Osteoblast (primary cell): ENCODE results near the gene GTPBP1. TPM values are rescaled to one million over a fixed set of nuclear protein-coding genes. Genes with fewer than 3 reads are reported as not detected.

Experiments used
- DNase-seq: peaks from one replicate; pipeline ENCODE4 v3.0.0; 2011; ENCODE audit warnings: low spot score, mixed read lengths; ENCODE audit not compliant: insufficient read length; ENCODE audit errors: missing footprints
- H2AFZ ChIP-seq: 2 replicates; pipeline ENCODE4 v1.6.0; 2011; ENCODE audit warnings: mild to moderate bottlenecking, low read length
- H3K27ac ChIP-seq: 2 replicates; pipeline ENCODE4 v1.5.1; 2011; ENCODE audit warnings: mild to moderate bottlenecking, low read depth, low read length, moderate library complexity
- H3K27me3 ChIP-seq: 2 replicates; pipeline ENCODE4 v1.6.0; 2012; ENCODE audit warnings: mild to moderate bottlenecking, control low read depth, inconsistent platforms, low read length, moderate library complexity; ENCODE audit not compliant: insufficient read depth
- H3K36me3 ChIP-seq: 2 replicates; pipeline ENCODE4 v1.5.1; 2011; ENCODE audit warnings: mild to moderate bottlenecking, low read length, control low read depth, moderate library complexity; ENCODE audit not compliant: insufficient read depth
- H3K4me1 ChIP-seq: 2 replicates; pipeline ENCODE4 v1.5.1; 2011; ENCODE audit warnings: mild to moderate bottlenecking, low read length, control low read depth, moderate library complexity; ENCODE audit not compliant: insufficient read depth
- H3K4me2 ChIP-seq: 2 replicates; pipeline ENCODE4 v1.6.0; 2011; ENCODE audit warnings: mild to moderate bottlenecking, low read length; ENCODE audit not compliant: insufficient read depth
- H3K4me3 ChIP-seq: fragments of 200-600 bp; sonication (generic); 3 replicates; pipeline ENCODE4 v1.5.1; 2012; ENCODE audit warnings: mild to moderate bottlenecking, low read length, inconsistent platforms; ENCODE audit not compliant: insufficient read depth
- H3K79me2 ChIP-seq: 2 replicates; pipeline ENCODE4 v1.6.0; 2012; ENCODE audit warnings: mild to moderate bottlenecking, low read length, control low read depth, inconsistent platforms; ENCODE audit not compliant: insufficient read depth
- H3K9me3 ChIP-seq: 2 replicates; pipeline ENCODE4 v1.5.1; 2011; ENCODE audit warnings: low read depth, low read length, control low read depth
- H4K20me1 ChIP-seq: 2 replicates; pipeline ENCODE4 v1.6.0; 2012; ENCODE audit warnings: mild to moderate bottlenecking, low read length, control low read depth; ENCODE audit not compliant: insufficient read depth
- CTCF ChIP-seq: IDR thresholded peaks from 2 replicates; pipeline ENCODE4 v1.5.1; 2011; ENCODE audit warnings: mild to moderate bottlenecking, low read depth, low read length, moderate library complexity; ENCODE audit errors: extremely low read depth
- small RNA-seq: library from RNA; depleted of rRNA; stranded (forward); fragments of <200 nt; gene quantifications from one replicate; pipeline ENCODE3, GENCODE V24; 2012
- total RNA-seq: library from RNA; depleted of rRNA; stranded (reverse); fragments of >200 nt; gene quantifications from 2 replicates; pipeline ENCODE4 v1.2.3, GENCODE V29; 2012

Gene GTPBP1
- total RNA-seq, 1 donor, result 34.7 TPM

GRCh38 chr22:38777087-38777671, 71.4 kb downstream of the GTPBP1 start:
- no peak for TF ChIP-seq CTCF
- H3K4me1 ChIP-seq, result peaks cover 9% of the 10 kb centered on the region

GRCh38 chr22:38781033-38781432, 75.3 kb downstream of the GTPBP1 start:
- Histone ChIP-seq H4K20me1 (peaks cover 13% of the 10 kb centered on the region), H3K9me3 (no peaks in the 10 kb centered on the region), H3K36me3 (peaks cover 15% of the 10 kb centered on the region), H3K4me2 (no peak overlapping the region), H3K4me1 (peaks cover 29% of the 10 kb centered on the region), H3K27ac (no peak overlapping the region), H3K79me2 (no peaks in the 10 kb centered on the region), H2AFZ (no peak overlapping the region), H3K27me3 (no peaks in the 10 kb centered on the region), H3K4me3 (no peak overlapping the region)
- no peak for TF ChIP-seq CTCF
- DNase-seq, result no peak

More at GRCh38 chr22:38777087-38777671, 71.4 kb downstream of the GTPBP1 start:
- Histone ChIP-seq H3K27me3 (no peaks in the 10 kb centered on the region), H3K9me3 (no peaks in the 10 kb centered on the region), H3K79me2 (no peaks in the 10 kb centered on the region), H3K4me3 (no peak overlapping the region), H3K4me2 (no peak overlapping the region), H4K20me1 (peaks cover 5% of the 10 kb centered on the region), H3K36me3 (peaks cover 15% of the 10 kb centered on the region), H3K27ac (no peak overlapping the region), H2AFZ (no peak overlapping the region)
- DNase-seq, result no peak

- peak overlapping the region; percentile 90 for H2AFZ ChIP-seq
- peaks cover 15% of the 10 kb centered on the region for H3K36me3 ChIP-seq
- peak overlapping the region; percentile 68 for H3K27ac ChIP-seq
- TF ChIP-seq CTCF, result no peak
- peak overlapping the region; percentile 49 for H3K4me3 ChIP-seq
- H4K20me1 ChIP-seq, result peaks cover 10% of the 10 kb centered on the region
- peak; percentile 96 for DNase-seq
- no peaks in the 10 kb centered on the region for H3K27me3 ChIP-seq
- peak overlapping the region; percentile 67 for H3K4me2 ChIP-seq
- peaks cover 8% of the 10 kb centered on the region for H3K79me2 ChIP-seq
- peaks cover 38% of the 10 kb centered on the region for H3K4me1 ChIP-seq
- H3K9me3 ChIP-seq, result no peaks in the 10 kb centered on the region
Observed at GRCh38 chr22:38782402-38783094, 76.8 kb downstream of the GTPBP1 start.

Small RNAs within 50 kb of the gene (small RNA-seq; reads per million reads assigned to genes)
- not detected for gene AL021707.8

Other genes with a start within 250 kb of the GTPBP1 start
- gene KDELR3, start 237.8 kb upstream of the GTPBP1 start, total RNA-seq, result 142 and 161 TPM in 2 replicates
- 434 and 496 TPM in 2 replicates for gene DDX17, start 199.6 kb upstream of the GTPBP1 start, total RNA-seq
- gene DMC1, start 135.8 kb upstream of the GTPBP1 start, total RNA-seq, result 2.7 and 3.3 TPM in 2 replicates
- gene FAM227A, start 49.6 kb upstream of the GTPBP1 start, total RNA-seq, result 2.9 and 3.3 TPM in 2 replicates
- gene CBY1, start 49.3 kb upstream of the GTPBP1 start, total RNA-seq, result 13.8 and 16.2 TPM in 2 replicates
- 57.2 and 60.4 TPM in 2 replicates for gene TOMM22, start 24.0 kb upstream of the GTPBP1 start, total RNA-seq
- 82.2 and 86.1 TPM in 2 replicates for gene JOSD1, start 5.0 kb upstream of the GTPBP1 start, total RNA-seq
- gene SUN2, start 50.1 kb downstream of the GTPBP1 start, total RNA-seq, result 95.2 and 105 TPM in 2 replicates
- gene DNAL4, start 88.2 kb downstream of the GTPBP1 start, total RNA-seq, result 15.9 and 17.0 TPM in 2 replicates
- 0.72 and 1.5 TPM in 2 replicates for gene NPTXR, start 138.1 kb downstream of the GTPBP1 start, total RNA-seq
- gene CBX6, start 166.3 kb downstream of the GTPBP1 start, total RNA-seq, result 58.6 and 59.5 TPM in 2 replicates